ENCODE results near the gene SLC22A16. TPM values are rescaled to one million over a fixed set of nuclear protein-coding genes. Genes with fewer than 3 reads are reported as not detected.

Gene SLC22A16
- total and polyA plus RNA-seq, 2 donors (not counting 1 experiment from before 2014, with no cell fraction given): not detected

DNA sequence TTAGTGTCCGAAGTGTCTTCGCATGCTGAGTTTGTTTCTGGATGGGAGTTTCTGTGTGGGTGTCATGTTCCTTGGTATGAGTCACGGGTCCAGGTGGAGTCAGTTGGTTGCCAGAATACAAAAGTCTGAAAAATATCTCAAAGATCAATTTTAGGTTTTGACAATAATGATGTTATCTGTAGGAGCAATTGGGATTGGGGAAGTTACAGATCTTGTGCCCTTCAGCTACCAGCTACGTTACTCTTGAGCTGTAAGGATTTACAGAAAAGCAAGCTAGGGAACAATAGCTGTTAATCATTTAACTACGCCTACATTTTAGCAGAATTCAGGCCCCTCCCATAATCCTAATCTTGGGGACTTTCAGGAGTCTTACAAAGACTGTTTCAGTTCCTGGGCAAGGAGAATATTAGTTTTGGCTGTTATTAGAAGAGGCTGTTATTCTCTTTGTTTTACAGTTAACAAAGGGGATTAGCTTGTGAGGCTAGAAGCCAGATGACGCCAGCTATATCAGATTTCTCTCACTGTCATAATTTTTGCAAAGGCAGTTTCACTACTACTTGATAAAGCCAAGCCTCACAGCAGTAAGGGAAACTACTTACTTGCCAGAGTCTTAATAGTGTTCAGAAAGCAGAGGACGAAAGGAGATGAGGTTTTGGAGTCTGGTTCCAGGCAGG, 15.4 kb upstream of the SLC22A16 start:
- no peak overlapping the region for H3K4me2 ChIP-seq (ENCODE audit: extremely low read depth, insufficient read depth, low read length)

DNA sequence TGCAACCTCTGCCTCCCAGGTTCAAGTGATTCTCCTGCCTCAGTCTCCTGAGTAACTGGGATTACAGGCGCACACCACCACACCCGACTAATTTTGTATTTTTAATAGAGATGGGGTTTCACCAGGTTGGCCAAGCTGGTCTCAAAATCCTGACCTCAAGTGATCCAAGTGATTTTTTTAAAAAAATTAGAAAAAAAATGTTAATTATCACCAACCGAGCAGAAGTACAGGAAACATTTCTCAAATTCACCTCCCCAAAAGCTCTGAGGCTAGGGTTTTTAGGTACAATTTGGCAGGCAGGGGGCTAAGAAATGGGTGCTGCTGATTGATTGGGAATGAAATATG, 14.9 kb upstream of the SLC22A16 start:
- TF ChIP-seq, protein P1, sequence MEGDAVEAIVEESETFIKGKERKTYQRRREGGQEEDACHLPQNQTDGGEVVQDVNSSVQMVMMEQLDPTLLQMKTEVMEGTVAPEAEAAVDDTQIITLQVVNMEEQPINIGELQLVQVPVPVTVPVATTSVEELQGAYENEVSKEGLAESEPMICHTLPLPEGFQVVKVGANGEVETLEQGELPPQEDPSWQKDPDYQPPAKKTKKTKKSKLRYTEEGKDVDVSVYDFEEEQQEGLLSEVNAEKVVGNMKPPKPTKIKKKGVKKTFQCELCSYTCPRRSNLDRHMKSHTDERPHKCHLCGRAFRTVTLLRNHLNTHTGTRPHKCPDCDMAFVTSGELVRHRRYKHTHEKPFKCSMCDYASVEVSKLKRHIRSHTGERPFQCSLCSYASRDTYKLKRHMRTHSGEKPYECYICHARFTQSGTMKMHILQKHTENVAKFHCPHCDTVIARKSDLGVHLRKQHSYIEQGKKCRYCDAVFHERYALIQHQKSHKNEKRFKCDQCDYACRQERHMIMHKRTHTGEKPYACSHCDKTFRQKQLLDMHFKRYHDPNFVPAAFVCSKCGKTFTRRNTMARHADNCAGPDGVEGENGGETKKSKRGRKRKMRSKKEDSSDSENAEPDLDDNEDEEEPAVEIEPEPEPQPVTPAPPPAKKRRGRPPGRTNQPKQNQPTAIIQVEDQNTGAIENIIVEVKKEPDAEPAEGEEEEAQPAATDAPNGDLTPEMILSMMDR (conservative IDR thresholded peaks at IDR 0.05 in 1 of 2, IDR thresholded peaks at IDR 0.05 in 1 of 2; ENCODE audit: low read depth in 1 of 2, low read length in 2 of 2): no peak
- TF ChIP-seq EZH2 (IDR thresholded peaks at IDR 0.05; ENCODE audit: low read length, missing control alignments): no peak
- DNase-seq (ENCODE audit: low read depth in 2 of 2): no peak
- Histone ChIP-seq H3K27ac (ENCODE audit: insufficient read depth, low read length) (no peak overlapping the region), H3K9ac (ENCODE audit: insufficient read depth, low read length) (no peak overlapping the region), H3K4me2 (ENCODE audit: extremely low read depth, insufficient read depth, low read length) (no peak overlapping the region), H3K27me3 (ENCODE audit: control insufficient read depth, insufficient read depth, low read length) (no peaks in the 10 kb centered on the region), H3K79me2 (ENCODE audit: control insufficient read depth, insufficient read depth, low read length) (no peaks in the 10 kb centered on the region), H3K9me3 (ENCODE audit: control insufficient read depth, insufficient read depth, low read depth, low read length) (no peaks in the 10 kb centered on the region), H3K4me1 (ENCODE audit: control insufficient read depth, extremely low read depth, insufficient read depth, low read length) (no peaks in the 10 kb centered on the region), H3K36me3 (ENCODE audit: control insufficient read depth, insufficient read depth, low read length) (no peaks in the 10 kb centered on the region), H3K4me3 (replicated peaks in 1 of 4; ENCODE audit: control extremely low read depth in 1 of 4, insufficient read depth in 1 of 4, low read depth in 3 of 4, low read length in 4 of 4) (no peak overlapping the region), H4K20me1 (ENCODE audit: control insufficient read depth, extremely low read depth, insufficient read depth, low read length) (no peaks in the 10 kb centered on the region), H2AFZ (ENCODE audit: low read length) (no peak overlapping the region)

More for the DNA sequence above, 15.4 kb upstream of the SLC22A16 start:
- Histone ChIP-seq H3K27me3 (ENCODE audit: control insufficient read depth, insufficient read depth, low read length) (no peaks in the 10 kb centered on the region), H3K79me2 (ENCODE audit: control insufficient read depth, insufficient read depth, low read length) (no peaks in the 10 kb centered on the region), H3K4me1 (ENCODE audit: control insufficient read depth, extremely low read depth, insufficient read depth, low read length) (no peaks in the 10 kb centered on the region), H4K20me1 (ENCODE audit: control insufficient read depth, extremely low read depth, insufficient read depth, low read length) (no peaks in the 10 kb centered on the region), H3K9ac (ENCODE audit: insufficient read depth, low read length) (no peak overlapping the region), H3K9me3 (ENCODE audit: control insufficient read depth, insufficient read depth, low read depth, low read length) (no peaks in the 10 kb centered on the region), H3K4me3 (replicated peaks in 1 of 4; ENCODE audit: control extremely low read depth in 1 of 4, insufficient read depth in 1 of 4, low read depth in 3 of 4, low read length in 4 of 4) (no peak overlapping the region), H3K36me3 (ENCODE audit: control insufficient read depth, insufficient read depth, low read length) (no peaks in the 10 kb centered on the region), H2AFZ (ENCODE audit: low read length) (no peak overlapping the region), H3K27ac (ENCODE audit: insufficient read depth, low read length) (no peak overlapping the region)
- peak; percentile 62 to 73 for DNase-seq (ENCODE audit: low read depth in 2 of 2)
- no peak for TF ChIP-seq EZH2 (IDR thresholded peaks at IDR 0.05; ENCODE audit: low read length, missing control alignments)
- TF ChIP-seq, protein P1 (conservative IDR thresholded peaks at IDR 0.05 in 1 of 2, IDR thresholded peaks at IDR 0.05 in 1 of 2; ENCODE audit: low read depth in 1 of 2, low read length in 2 of 2): no peak

DNA sequence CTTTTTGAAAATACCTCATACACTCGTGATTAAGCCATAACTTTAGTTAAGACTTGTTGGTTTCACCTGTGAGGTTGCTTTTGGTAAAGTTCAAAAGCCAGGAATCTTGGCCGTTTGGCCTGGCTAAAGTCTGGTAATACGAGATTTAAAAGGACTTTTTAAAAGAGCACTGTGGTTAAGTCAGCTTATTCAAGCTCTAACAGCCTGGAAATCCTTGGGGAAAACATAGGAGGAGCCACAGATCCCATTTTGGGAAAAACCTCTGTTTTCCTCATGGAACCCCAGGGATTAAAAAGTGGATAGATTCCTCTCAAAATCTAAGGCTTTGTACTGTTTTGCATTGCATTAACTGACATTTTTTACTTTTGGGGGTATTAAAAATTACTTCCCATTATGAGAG, 13.7 kb upstream of the SLC22A16 start:
- Histone ChIP-seq H3K4me1 (ENCODE audit: control insufficient read depth, extremely low read depth, insufficient read depth, low read length) (no peaks in the 10 kb centered on the region), H3K4me3 (replicated peaks in 1 of 4; ENCODE audit: control extremely low read depth in 1 of 4, insufficient read depth in 1 of 4, low read depth in 3 of 4, low read length in 4 of 4) (no peak overlapping the region), H3K9me3 (ENCODE audit: control insufficient read depth, insufficient read depth, low read depth, low read length) (no peaks in the 10 kb centered on the region), H4K20me1 (ENCODE audit: control insufficient read depth, extremely low read depth, insufficient read depth, low read length) (no peaks in the 10 kb centered on the region), H2AFZ (ENCODE audit: low read length) (no peak overlapping the region), H3K27me3 (ENCODE audit: control insufficient read depth, insufficient read depth, low read length) (no peaks in the 10 kb centered on the region), H3K79me2 (ENCODE audit: control insufficient read depth, insufficient read depth, low read length) (no peaks in the 10 kb centered on the region), H3K9ac (ENCODE audit: insufficient read depth, low read length) (no peak overlapping the region), H3K27ac (ENCODE audit: insufficient read depth, low read length) (no peak overlapping the region), H3K36me3 (ENCODE audit: control insufficient read depth, insufficient read depth, low read length) (no peaks in the 10 kb centered on the region), H3K4me2 (ENCODE audit: extremely low read depth, insufficient read depth, low read length) (no peak overlapping the region)
- no peak for DNase-seq (ENCODE audit: low read depth in 2 of 2)
- TF ChIP-seq, protein P1 (conservative IDR thresholded peaks at IDR 0.05 in 1 of 2, IDR thresholded peaks at IDR 0.05 in 1 of 2; ENCODE audit: low read depth in 1 of 2, low read length in 2 of 2): no peak
- TF ChIP-seq EZH2 (IDR thresholded peaks at IDR 0.05; ENCODE audit: low read length, missing control alignments): no peak

Measured in fibroblast of lung (primary cell).